ENCODE data around the gene NGB.

NGB gene

GRCh38 chr14:77225254-77225653 lies 45.8 kb downstream of the NGB start:
- no peak for DNase-seq (ENCODE audit: low spot score)
- no peak for TF ChIP-seq CTCF (IDR thresholded peaks at IDR 0.05; ENCODE audit: extremely low read depth, missing control alignments)

- no peak for TF ChIP-seq CTCF (IDR thresholded peaks at IDR 0.05; ENCODE audit: extremely low read depth, missing control alignments)
These were observed 46.8 kb downstream of the NGB start for GRCh38 chr14:77224212-77224611.

GRCh38 chr14:77222546-77223225 lies 48.3 kb downstream of the NGB start:
- TF ChIP-seq CTCF (IDR thresholded peaks at IDR 0.05; ENCODE audit: extremely low read depth, missing control alignments): no peak
- DNase-seq (ENCODE audit: low spot score): no peak

More at GRCh38 chr14:77224212-77224611, 46.8 kb downstream of the NGB start:
- no peak for DNase-seq (ENCODE audit: low spot score)

GRCh38 chr14:77221241-77221871 lies 49.6 kb downstream of the NGB start:
- no peak for TF ChIP-seq CTCF (IDR thresholded peaks at IDR 0.05; ENCODE audit: extremely low read depth, missing control alignments)

GRCh38 chr14:77220246-77221017 lies 50.6 kb downstream of the NGB start:
- DNase-seq (ENCODE audit: low spot score): no peak

More at GRCh38 chr14:77221241-77221871, 49.6 kb downstream of the NGB start:
- DNase-seq (ENCODE audit: low spot score): no peak

GRCh38 chr14:77219591-77219990 lies 51.4 kb downstream of the NGB start:
- no peak for TF ChIP-seq CTCF (IDR thresholded peaks at IDR 0.05; ENCODE audit: extremely low read depth, missing control alignments)
- DNase-seq (ENCODE audit: low spot score): no peak

More at GRCh38 chr14:77220246-77221017, 50.6 kb downstream of the NGB start:
- no peak for TF ChIP-seq CTCF (IDR thresholded peaks at IDR 0.05; ENCODE audit: extremely low read depth, missing control alignments)

GRCh38 chr14:77217551-77217950 lies 53.5 kb downstream of the NGB start:
- DNase-seq (ENCODE audit: low spot score): no peak
- TF ChIP-seq CTCF (IDR thresholded peaks at IDR 0.05; ENCODE audit: extremely low read depth, missing control alignments): no peak

Data from GM20000 (cell line).